ENCODE results near the gene CTNNBL1. TPM values are rescaled to one million over a fixed set of nuclear protein-coding genes. Genes with fewer than 3 reads are reported as not detected.
A peak's percentile ranks its signal among the peaks of the same experiment; 100 is the strongest.

CTNNBL1 gene
- total and polyA plus RNA-seq, 2 experiments from 2014 or later: 36.3 to 68.7 TPM

GRCh38 chr20:37913567-37914366 lies 219.9 kb downstream of the CTNNBL1 start:
- Mint-ChIP-seq H3K4me3 (peak overlapping the region; percentile 79; the same call in 1 of the 3 replicates), H3K4me1 (peaks cover 60% of the 10 kb centered on the region), H3K27ac (no peak overlapping the region), H3K36me3 (ENCODE audit: low read depth) (no peaks in the 10 kb centered on the region), H3K27me3 (ENCODE audit: insufficient read depth, low read depth, poor library complexity) (peaks cover 15% of the 10 kb centered on the region), H3K9me3 (no peaks in the 10 kb centered on the region)
- H3K36me3 ChIP-seq (ENCODE audit: insufficient read depth): no peaks in the 10 kb centered on the region
- no peaks in the 10 kb centered on the region for H4K20me1 ChIP-seq (replicated peaks; ENCODE audit: insufficient read depth)
- H3K4me1 ChIP-seq (ENCODE audit: insufficient read depth): peaks cover 47% of the 10 kb centered on the region
- peaks cover 10% of the 10 kb centered on the region; the same call in 1 of the 2 replicates for H3F3A ChIP-seq (replicated peaks; ENCODE audit: low read depth)
- no peak for TF ChIP-seq JUNB (IDR thresholded peaks at IDR 0.05; ENCODE audit: unreplicated experiment)
- TF ChIP-seq ZNF114 (CRISPR knock-in tag; IDR thresholded peaks at IDR 0.05): no peak
- TF ChIP-seq CREB1 (CRISPR knock-in tag; IDR thresholded peaks at IDR 0.05; ENCODE audit: low read depth): no peak
- TF ChIP-seq EZH2phosphoT487 (IDR thresholded peaks at IDR 0.05; ENCODE audit: unreplicated experiment): no peak
- no peak for TF ChIP-seq ZNF462 (CRISPR knock-in tag; IDR thresholded peaks at IDR 0.05)
- TF ChIP-seq STAT1 (IDR thresholded peaks at IDR 0.05; ENCODE audit: unreplicated experiment): no peak
- TF ChIP-seq NANOG (IDR thresholded peaks at IDR 0.05; ENCODE audit: borderline replicate concordance): no peak
- no peak for TF ChIP-seq EZH2 (IDR thresholded peaks at IDR 0.05; ENCODE audit: low read depth, unreplicated experiment)
- TF ChIP-seq POLR2AphosphoS5 (IDR thresholded peaks at IDR 0.05; ENCODE audit: low read depth): no peak
- no peak for TF ChIP-seq REST (IDR thresholded peaks at IDR 0.05; ENCODE audit: unreplicated experiment)
- no peak for TF ChIP-seq ETS1 (IDR thresholded peaks at IDR 0.05)
- no peak for TF ChIP-seq ZNF331 (CRISPR knock-in tag; IDR thresholded peaks at IDR 0.05; ENCODE audit: low read depth)
- no peak for TF ChIP-seq CTCF (conservative IDR thresholded peaks at IDR 0.05; ENCODE audit: low read depth in 2 of 2)
- peaks cover 14% of the 10 kb centered on the region; the same call in 1 of the 2 replicates for H3K27me3 ChIP-seq (ENCODE audit: insufficient read depth)
- H3K9me2 ChIP-seq (ENCODE audit: insufficient read depth): no peaks in the 10 kb centered on the region
- DNase-seq (ENCODE audit: low spot score) (peak; percentile 36), ATAC-seq (no peak)
- no peak overlapping the region for H3K27ac ChIP-seq (ENCODE audit: low read depth)
- no peaks in the 10 kb centered on the region for H3K79me2 ChIP-seq (replicated peaks; ENCODE audit: insufficient read depth)
- H3K4me3 ChIP-seq: no peak overlapping the region
- H3K4me2 ChIP-seq: no peak overlapping the region
- 0 out of 2 replicates have a peak overlapping the region, but pooled peaks have one; percentile 59 for H2AFZ ChIP-seq

Measured in GM23338 (cell line).